ENCODE results near the gene NTHL1. TPM values are rescaled to one million over a fixed set of nuclear protein-coding genes. Genes with fewer than 3 reads are reported as not detected.
A peak's percentile ranks its signal among the peaks of the same experiment; 100 is the strongest.

Gene NTHL1
- total and polyA plus RNA-seq, 2 of the 13 experiments (the other 11 are each of a cell fraction or from before 2014, with no cell fraction given): 47.5 to 64.9 TPM

GRCh38 chr16:2003827-2004641 is 43.6 kb downstream of the NTHL1 start (continued):
- 0 out of 2 replicates have a peak, but pooled peaks have one; percentile 27 for TF ChIP-seq HNF1B (CRISPR knock-in tag; IDR thresholded peaks at IDR 0.05)
- TF ChIP-seq IKZF4 (CRISPR knock-in tag; IDR thresholded peaks at IDR 0.05; ENCODE audit: borderline replicate concordance, low read depth, not compliant biosample characterization): peak; percentile 39
- no peak for TF ChIP-seq SP140L (CRISPR knock-in tag; IDR thresholded peaks at IDR 0.05; ENCODE audit: borderline replicate concordance)
- no peak for TF ChIP-seq MBNL3 (CRISPR knock-in tag; conservative IDR thresholded peaks at IDR 0.05)
- TF ChIP-seq DNMT3B (CRISPR knock-in tag; conservative IDR thresholded peaks at IDR 0.05): no peak
- no peak for TF ChIP-seq SP1 (IDR thresholded peaks at IDR 0.05)
- TF ChIP-seq SP1 (CRISPR knock-in tag; IDR thresholded peaks at IDR 0.05): peak; percentile 90
- no peak for TF ChIP-seq USF2 (IDR thresholded peaks at IDR 0.05; ENCODE audit: low read depth, low read length)
- TF ChIP-seq USF2 (CRISPR knock-in tag; IDR thresholded peaks at IDR 0.05; ENCODE audit: borderline replicate concordance): no peak
- peak; percentile 37; the same call in 1 of the 2 replicates for TF ChIP-seq NR2C2 (CRISPR knock-in tag; IDR thresholded peaks at IDR 0.05; ENCODE audit: borderline replicate concordance)
- peak; percentile 81 for TF ChIP-seq BCL6 (CRISPR knock-in tag; IDR thresholded peaks at IDR 0.05)
- TF ChIP-seq KMT2A (CRISPR knock-in tag; IDR thresholded peaks at IDR 0.05): 0 out of 2 replicates have a peak, but pooled peaks have one; percentile 24
- peak; percentile 54 for TF ChIP-seq ZNF883 (CRISPR knock-in tag; IDR thresholded peaks at IDR 0.05; ENCODE audit: not compliant biosample characterization)
- TF ChIP-seq KDM2A (CRISPR knock-in tag; IDR thresholded peaks at IDR 0.05; ENCODE audit: borderline replicate concordance, low read depth): peak; percentile 84
- no peak for TF ChIP-seq TBX3 (IDR thresholded peaks at IDR 0.05; ENCODE audit: borderline replicate concordance)
- no peak for TF ChIP-seq KMT2B (CRISPR knock-in tag; IDR thresholded peaks at IDR 0.05)
- peak; percentile 70 for TF ChIP-seq ZNF768 (CRISPR knock-in tag; IDR thresholded peaks at IDR 0.05)
- peak; percentile 46; the same call in 1 of the 2 replicates for TF ChIP-seq TBX2 (CRISPR knock-in tag; IDR thresholded peaks at IDR 0.05; ENCODE audit: borderline replicate concordance)
- TF ChIP-seq ZBTB7B (CRISPR knock-in tag; IDR thresholded peaks at IDR 0.05): peak; percentile 43; the same call in 1 of the 2 replicates
- no peak for TF ChIP-seq PHF8 (CRISPR knock-in tag; IDR thresholded peaks at IDR 0.05)
- TF ChIP-seq ZNF331 (CRISPR knock-in tag; IDR thresholded peaks at IDR 0.05): peak; percentile 69
- peak; percentile 99 for TF ChIP-seq XRCC5 (optimal IDR thresholded peaks at IDR 0.05; ENCODE audit: low read length)
- TF ChIP-seq ZNF281 (CRISPR knock-in tag; IDR thresholded peaks at IDR 0.05; ENCODE audit: borderline replicate concordance): no peak
- TF ChIP-seq TCF7L2 (IDR thresholded peaks at IDR 0.05; ENCODE audit: low read depth, low read length): no peak
- no peak for TF ChIP-seq ZFP36L1 (CRISPR knock-in tag; IDR thresholded peaks at IDR 0.05)
